Stimulated activated CD8-positive, alpha-beta memory T cell treated with anti-CD3 and anti-CD28 coated beads, Interleukin-2, amount 100 ng/mL, for 48 hours (primary cell): ENCODE data around the gene PCAT6.

Source experiments
- DNase-seq, 2 donors: peaks; one replicate each; pipeline ENCODE4 v3.0.0-alpha.2; 2020; ENCODE audit warnings: low read depth in 2 of 2

Gene PCAT6

DNA sequence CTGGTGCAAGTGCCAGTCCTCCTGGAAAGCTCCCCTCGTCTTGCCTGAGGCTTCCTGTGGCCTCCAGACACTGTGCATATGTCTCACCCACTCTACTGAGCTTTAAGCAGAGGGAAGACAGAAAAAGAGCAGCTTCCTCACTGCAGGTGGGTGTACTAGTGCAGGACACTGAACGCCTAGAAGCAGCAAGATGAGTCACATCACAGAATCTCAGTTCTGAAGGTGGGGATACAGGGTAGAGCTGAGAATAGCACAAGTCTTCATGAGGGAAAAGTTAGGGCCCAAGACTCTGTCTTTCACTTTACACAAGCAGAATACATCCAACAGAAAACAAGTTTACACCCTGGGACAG lies 37.4 kb downstream of the PCAT6 start:
- DNase-seq: no peak

DNA sequence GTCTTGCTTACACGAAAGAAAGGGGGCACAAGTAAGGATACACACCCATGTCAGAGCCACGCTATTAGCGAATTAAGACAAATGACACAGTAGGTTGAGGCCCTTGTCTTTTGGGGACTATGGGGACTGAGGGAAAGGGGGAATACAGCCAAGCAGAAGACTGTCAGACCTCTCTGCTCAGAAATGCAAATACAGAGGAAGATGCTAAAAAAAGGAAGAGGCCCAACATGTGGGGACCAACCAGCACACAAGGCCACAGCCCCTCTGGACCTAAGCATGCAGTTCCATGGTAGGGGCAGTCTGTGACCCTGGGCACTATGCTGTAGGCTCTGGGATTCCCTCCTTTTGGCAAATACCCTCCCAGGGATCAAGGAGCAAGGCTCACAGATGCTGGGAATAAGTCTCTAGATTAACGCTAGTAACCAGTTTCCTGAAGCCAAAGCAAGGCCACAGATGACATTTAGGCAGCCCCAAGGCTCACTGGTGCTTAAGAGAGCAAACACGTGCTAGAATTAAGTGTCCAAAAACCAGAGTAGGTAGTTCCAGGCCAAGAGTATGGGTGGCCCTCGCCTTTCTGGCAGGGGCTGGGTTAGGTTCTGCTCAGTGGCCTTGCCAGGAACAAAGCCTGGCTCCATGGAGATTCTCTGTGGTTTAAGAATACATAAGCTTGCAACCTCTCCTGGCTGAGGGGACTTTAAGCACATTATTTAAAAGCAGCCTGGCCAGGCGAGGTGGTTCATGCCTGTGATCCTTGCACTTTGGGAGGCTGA lies 40.0 kb downstream of the PCAT6 start:
- DNase-seq: no peak

DNA sequence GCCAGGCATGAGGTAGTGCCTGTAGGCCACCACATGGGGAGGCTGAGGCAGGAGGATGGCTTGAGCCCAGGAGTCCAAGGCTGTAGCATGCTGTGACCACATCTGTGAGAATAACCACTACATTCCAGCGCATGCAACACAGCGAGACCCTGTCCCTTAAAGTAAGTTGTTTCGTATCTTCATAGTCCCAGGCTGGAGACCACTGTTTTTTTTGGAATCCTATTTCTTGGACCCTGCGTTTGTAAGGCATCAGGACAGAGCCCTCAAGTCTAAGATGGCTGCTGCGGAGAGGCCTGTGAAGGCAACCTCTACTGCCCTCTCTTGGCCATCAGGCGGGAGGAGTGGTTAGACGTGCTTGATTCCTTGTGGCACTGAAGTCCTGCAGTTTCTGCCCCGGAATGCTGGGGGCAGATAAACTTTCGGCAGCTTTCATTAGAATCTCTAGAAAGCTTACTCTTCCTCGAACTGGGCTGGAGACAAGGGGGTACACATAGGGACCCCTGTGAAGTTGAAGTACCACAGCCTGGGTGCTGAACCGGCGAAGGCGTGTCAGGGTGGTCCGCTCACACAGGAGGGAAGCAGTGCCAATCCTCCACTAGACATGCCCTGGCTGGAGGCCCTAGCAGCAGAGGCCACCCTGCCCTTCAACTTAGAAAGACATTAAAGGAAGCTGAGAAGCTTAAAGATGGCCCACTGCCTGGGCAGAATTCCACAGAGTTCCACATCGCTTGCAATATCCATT lies 41.6 kb downstream of the PCAT6 start:
- peak in 1 of 2 donors; percentile 37 for DNase-seq

DNA sequence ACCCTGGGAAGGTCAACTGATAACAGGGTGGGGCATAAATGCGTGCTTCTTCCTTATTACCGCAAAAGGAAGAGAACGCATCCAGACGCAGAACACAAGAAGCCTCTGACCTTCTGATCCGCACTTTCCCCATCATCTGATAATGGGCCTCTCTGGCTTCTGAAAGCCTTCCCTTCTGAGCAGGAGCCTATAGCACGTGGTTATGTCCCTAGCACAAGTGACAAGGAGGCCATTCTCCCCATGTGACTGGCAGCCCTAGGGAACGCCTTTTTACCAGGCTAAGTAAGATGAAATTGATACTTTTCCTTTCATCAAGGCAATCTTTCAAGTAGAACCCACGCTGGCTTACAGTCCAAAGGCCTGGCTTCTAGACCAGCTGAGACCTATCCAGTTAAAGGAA lies 44.0 kb downstream of the PCAT6 start:
- no peak for DNase-seq

GRCh38 chr1:202856014-202856413 lies 45.3 kb downstream of the PCAT6 start:
- DNase-seq: no peak

- no peak for DNase-seq
Measured at GRCh38 chr1:202857136-202857610, 46.4 kb downstream of the PCAT6 start.

DNA sequence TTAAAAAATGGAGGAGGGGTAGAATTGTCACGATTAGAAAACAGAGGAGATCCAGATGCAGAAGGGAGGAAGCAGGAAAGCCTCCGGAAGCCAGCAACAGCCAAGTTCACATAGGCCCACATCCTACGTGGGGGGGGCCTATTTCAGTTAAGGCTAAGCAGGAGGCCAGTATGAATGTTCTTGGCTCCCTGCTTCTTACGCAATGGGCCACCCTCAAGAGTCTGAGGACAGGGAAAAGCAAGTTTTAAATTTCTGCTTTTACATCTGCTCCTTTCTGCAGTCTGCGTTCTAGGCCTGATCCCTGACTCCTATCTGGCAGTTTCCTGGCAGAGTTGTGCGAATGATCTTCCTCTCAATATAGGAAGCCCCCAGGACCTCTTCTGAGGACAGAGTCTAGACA lies 47.6 kb downstream of the PCAT6 start:
- no peak for DNase-seq

- no peak for DNase-seq
Measured at GRCh38 chr1:202858789-202859414, 48.1 kb downstream of the PCAT6 start.

- peak; percentile 24 to 40 for DNase-seq
Measured at GRCh38 chr1:202860744-202861419, 50.1 kb downstream of the PCAT6 start.
